Spinal cord (tissue), 10 donors: ENCODE results near the gene PHKB. TPM values are rescaled to one million over a fixed set of nuclear protein-coding genes. Genes with fewer than 3 reads are reported as not detected.
"Not testable (repeated sequence)": the region's sequence is repeated elsewhere in the genome, so short reads cannot be mapped to it uniquely, and the experiment has no call there.

Source experiments
- DNase-seq, 6 donors: peaks; one replicate each; pipeline versions ENCODE4 v3.0.0 to v3.0.0-alpha.2; 2013 to 2015; ENCODE audit warnings: low spot score in 6 of 6, low read depth in 4 of 6
- H3K27ac ChIP-seq: one replicate; pipeline ENCODE4 v1.5.1; 2013; ENCODE audit warnings: low read depth, low read length, control low read depth
- H3K27me3 ChIP-seq: one replicate; pipeline ENCODE4 v1.6.1; 2013; ENCODE audit warnings: low read length; ENCODE audit not compliant: control insufficient read depth, insufficient read depth
- H3K36me3 ChIP-seq: one replicate; pipeline ENCODE4 v1.6.1; 2013; ENCODE audit warnings: low read length; ENCODE audit not compliant: control insufficient read depth, insufficient read depth
- H3K4me1 ChIP-seq: one replicate; pipeline ENCODE4 v1.6.1; 2013; ENCODE audit warnings: low read length; ENCODE audit not compliant: control insufficient read depth, insufficient read depth
- H3K4me3 ChIP-seq: one replicate; pipeline ENCODE4 v1.5.1; 2013; ENCODE audit warnings: low read depth, low read length, control low read depth
- H3K9me3 ChIP-seq: one replicate; pipeline ENCODE4 v1.6.1; 2013; ENCODE audit warnings: low read length; ENCODE audit not compliant: control insufficient read depth, insufficient read depth
- WGBS: methylation state at CpG from one replicate; pipeline ENCODE4 v1.1.5; 2013; ENCODE audit warnings: missing lambda C conversion rate; ENCODE audit not compliant: insufficient coverage; 5-methylcytosine and 5-hydroxymethylcytosine counted together
- polyA plus RNA-seq, 2 donors: library from polyadenylated mRNA; unstranded; fragments of 120-200 nt; gene quantifications; one replicate each; pipeline ENCODE4 v1.2.1, GENCODE V29; 2013; ENCODE audit not compliant: insufficient read length in 2 of 2
- total RNA-seq, 2 donors: library from RNA; depleted of rRNA in 1 of 2; stranded (reverse); fragments of 120-200 nt in 1 of 2; fragments of >200 nt in 1 of 2; gene quantifications; one replicate each; pipeline versions ENCODE4 v1.2.3 to v1.2.4, GENCODE V29; 2013 to 2014
- donor health status: healthy.

PHKB gene
- total and polyA plus RNA-seq, 4 donors: 78.5 to 141 (median 85.6) TPM

DNA sequence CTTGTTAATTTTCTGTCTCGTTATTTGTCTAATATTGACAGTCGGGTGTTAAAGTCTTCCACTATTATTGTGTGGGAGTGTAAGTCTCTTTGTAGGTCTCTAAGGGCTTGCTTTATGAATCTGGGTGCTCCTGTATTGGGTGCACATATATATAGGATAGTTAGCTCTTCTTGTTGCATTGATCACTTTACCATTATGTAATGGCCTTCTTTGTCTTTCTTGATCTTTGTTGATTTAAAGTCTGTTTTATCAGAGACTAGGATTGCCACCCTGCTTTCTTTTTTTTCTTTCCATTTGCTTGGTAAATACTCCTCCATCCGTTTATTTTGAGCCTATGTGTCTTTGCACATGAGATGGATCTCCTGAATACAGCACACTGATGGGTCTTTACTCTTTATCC is 90.6 kb downstream of the PHKB start:
- not testable (repeated sequence) for H3K4me1 ChIP-seq, H3K36me3 ChIP-seq, H3K27me3 ChIP-seq, H3K4me3 ChIP-seq, DNase-seq, H3K9me3 ChIP-seq, H3K27ac ChIP-seq
- WGBS: 100% methylated on average over 2 of the region's 3 CpGs

GRCh38 chr16:47553853-47554564 is 92.9 kb downstream of the PHKB start:
- H3K36me3 ChIP-seq: no peaks in the 10 kb centered on the region
- WGBS: 94% methylated on average over 9 of the region's 11 CpGs

DNA sequence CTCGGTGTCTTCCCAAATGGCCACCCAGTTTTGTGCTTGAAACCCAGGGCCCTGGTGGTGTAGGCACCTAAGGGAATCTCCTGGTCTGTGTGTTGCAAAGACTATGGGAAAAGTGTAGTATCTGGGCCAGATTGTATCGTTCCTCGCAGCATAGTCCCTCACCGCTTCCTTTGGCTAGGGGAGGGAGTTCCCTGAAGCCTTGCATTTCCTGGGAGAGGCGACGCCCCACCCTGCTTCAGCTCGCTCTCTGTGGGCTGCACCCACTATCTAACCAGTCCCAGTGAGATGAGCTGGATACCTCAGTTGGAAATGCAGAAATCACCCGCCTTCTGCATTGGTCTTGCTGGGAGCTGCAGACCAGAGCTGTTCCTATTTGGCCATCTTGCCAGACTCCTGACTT is 93.5 kb downstream of the PHKB start:
- H3K4me1 ChIP-seq, H3K36me3 ChIP-seq, H3K27ac ChIP-seq, H3K4me3 ChIP-seq, DNase-seq, H3K27me3 ChIP-seq, H3K9me3 ChIP-seq: not testable (repeated sequence)
- 100% methylated on average over 2 of the region's 8 CpGs for WGBS

More at GRCh38 chr16:47553853-47554564, 92.9 kb downstream of the PHKB start:
- Histone ChIP-seq H3K4me1 (no peaks in the 10 kb centered on the region), H3K27ac (no peak overlapping the region), H3K4me3 (no peak overlapping the region), H3K9me3 (peaks cover 2% of the 10 kb centered on the region), H3K27me3 (no peaks in the 10 kb centered on the region)
- DNase-seq: no peak

GRCh38 chr16:47561286-47561685 is 100.2 kb downstream of the PHKB start:
- Histone ChIP-seq H3K36me3 (peaks cover 2% of the 10 kb centered on the region), H3K4me1 (no peaks in the 10 kb centered on the region), H3K9me3 (no peaks in the 10 kb centered on the region), H3K27ac (no peak overlapping the region), H3K4me3 (no peak overlapping the region), H3K27me3 (no peaks in the 10 kb centered on the region)
- DNase-seq: no peak
- WGBS: no CpG with 5 or more reads among the region's 1 CpG

DNA sequence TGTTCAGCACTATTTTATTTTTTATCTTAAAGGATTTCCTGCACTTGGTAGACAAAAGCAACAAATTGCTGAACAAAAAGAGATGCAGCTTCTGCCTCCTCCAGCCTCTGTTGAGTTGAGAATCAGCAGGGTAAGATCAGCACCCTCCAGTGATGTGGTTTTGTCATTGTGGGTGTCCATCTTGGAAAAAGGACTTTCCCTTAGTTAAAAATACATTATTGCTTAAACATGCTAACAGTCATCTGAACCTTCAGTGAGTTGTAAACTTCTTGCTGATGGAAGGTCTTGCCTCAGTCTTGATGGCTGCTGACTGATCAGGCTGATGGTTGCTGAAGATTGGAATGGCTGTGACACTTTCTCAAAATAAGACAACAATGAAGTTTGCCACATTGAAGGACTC is 101.2 kb downstream of the PHKB start:
- no peaks in the 10 kb centered on the region for H3K4me1 ChIP-seq
- peaks cover 2% of the 10 kb centered on the region for H3K36me3 ChIP-seq
- H3K4me3 ChIP-seq: no peak overlapping the region
- H3K27me3 ChIP-seq: no peaks in the 10 kb centered on the region
- H3K27ac ChIP-seq: no peak overlapping the region
- no peak for DNase-seq
- peaks cover 2% of the 10 kb centered on the region for H3K9me3 ChIP-seq

GRCh38 chr16:47565454-47565853 is 104.3 kb downstream of the PHKB start:
- Histone ChIP-seq H3K9me3 (peaks cover 2% of the 10 kb centered on the region), H3K27ac (no peak overlapping the region), H3K36me3 (peaks cover 2% of the 10 kb centered on the region), H3K27me3 (no peaks in the 10 kb centered on the region), H3K4me3 (no peak overlapping the region), H3K4me1 (no peaks in the 10 kb centered on the region)
- peak in 1 of 6 donors; percentile 1 for DNase-seq
- WGBS: 91% methylated on average over 6 of the region's 6 CpGs

DNA sequence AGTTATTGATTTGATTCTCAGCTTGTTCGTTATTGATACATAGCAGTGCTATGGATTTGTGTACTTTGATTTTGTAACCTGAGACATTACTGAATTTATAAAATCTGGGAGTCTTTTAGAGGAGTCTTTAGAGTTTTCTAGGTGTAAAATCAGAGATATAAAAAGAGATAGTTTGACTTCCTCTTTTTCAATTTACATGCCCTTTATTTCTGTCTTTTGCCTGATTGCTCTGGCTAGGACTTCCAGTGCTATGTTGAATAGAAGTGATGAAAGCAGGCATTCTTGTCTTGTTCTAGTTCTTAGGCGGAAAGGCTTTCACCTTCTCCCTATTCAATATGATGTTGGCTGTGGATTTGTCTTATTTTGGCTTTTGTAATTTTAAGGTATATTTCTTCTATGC is 106.2 kb downstream of the PHKB start:
- Histone ChIP-seq H3K4me1 (no peaks in the 10 kb centered on the region), H3K27ac (no peak overlapping the region), H3K9me3 (peaks cover 2% of the 10 kb centered on the region), H3K36me3 (peaks cover 6% of the 10 kb centered on the region), H3K4me3 (no peak overlapping the region), H3K27me3 (no peaks in the 10 kb centered on the region)
- WGBS: no CpG with 5 or more reads among the region's 2 CpGs
- DNase-seq: no peak

DNA sequence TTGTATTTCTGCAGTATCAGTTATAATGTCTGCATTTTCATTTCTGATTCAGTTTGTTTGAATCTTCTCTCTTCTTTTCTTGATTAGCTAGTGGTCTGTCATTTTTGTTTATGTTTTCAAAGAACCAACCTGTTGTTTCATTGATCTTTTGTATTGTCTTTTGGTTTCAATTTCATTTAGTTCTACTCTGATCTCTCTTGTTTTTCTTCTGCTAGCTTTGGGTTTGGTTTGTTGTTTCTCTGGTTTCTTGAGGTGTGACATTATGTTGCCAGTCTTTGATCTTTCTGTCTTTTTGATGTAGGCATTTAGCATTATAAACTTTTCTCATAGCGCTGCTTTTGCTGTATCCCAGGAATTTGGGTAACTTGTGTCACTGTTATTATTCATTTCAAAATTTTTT is 107.2 kb downstream of the PHKB start:
- no peak for DNase-seq
- WGBS: no CpG with 5 or more reads among the region's 1 CpG
- no peak overlapping the region for H3K4me3 ChIP-seq
- H3K4me1 ChIP-seq: no peaks in the 10 kb centered on the region
- H3K27me3 ChIP-seq: no peaks in the 10 kb centered on the region
- peaks cover 7% of the 10 kb centered on the region for H3K36me3 ChIP-seq
- H3K9me3 ChIP-seq: peaks cover 2% of the 10 kb centered on the region
- H3K27ac ChIP-seq: no peak overlapping the region

- Histone ChIP-seq H3K36me3 (peaks cover 8% of the 10 kb centered on the region), H3K4me3 (no peak overlapping the region), H3K27ac (no peak overlapping the region), H3K27me3 (no peaks in the 10 kb centered on the region), H3K4me1 (no peaks in the 10 kb centered on the region), H3K9me3 (peaks cover 2% of the 10 kb centered on the region)
- no peak for DNase-seq
Measured at GRCh38 chr16:47571049-47571448, 109.9 kb downstream of the PHKB start.

GRCh38 chr16:47571711-47572110 is 110.6 kb downstream of the PHKB start:
- 100% methylated on average over 3 of the region's 3 CpGs for WGBS
- Histone ChIP-seq H3K27me3 (no peaks in the 10 kb centered on the region), H3K27ac (no peak overlapping the region), H3K4me1 (no peaks in the 10 kb centered on the region), H3K36me3 (peaks cover 8% of the 10 kb centered on the region), H3K9me3 (peaks cover under 1% of the 10 kb centered on the region), H3K4me3 (no peak overlapping the region)
- no peak for DNase-seq
